Esophagus squamous epithelium (tissue), 4 donors: Measurements from ENCODE around the gene TTC22.

Source experiments
- CTCF ChIP-seq, 6 experiments: fragments of 450-650 bp in 4 of 6; fragments of 200-600 bp in 2 of 6; sonication (generic) in 2 of 6; IDR thresholded peaks; one replicate each; pipeline ENCODE4 v1.5.1; 2016 to 2019; ENCODE audit warnings: antibody characterized with exemption in 6 of 6, mild to moderate bottlenecking in 4 of 6, moderate library complexity in 4 of 6
- POLR2A ChIP-seq, 4 donors: fragments of 450-650 bp; IDR thresholded peaks; one replicate each; pipeline ENCODE4 v1.6.1; 2017; ENCODE audit warnings: antibody characterized with exemption in 4 of 4, mild to moderate bottlenecking in 4 of 4, moderate library complexity in 3 of 4

GRCh38 chr1:54743416-54744226, 57.5 kb downstream of the TTC22 start:
- TF ChIP-seq CTCF (IDR thresholded peaks at IDR 0.05) = no peak
- TF ChIP-seq POLR2A (IDR thresholded peaks at IDR 0.05) = no peak
